Measurements from ENCODE around the gene AVPR2.
A peak's percentile ranks its signal among the peaks of the same experiment; 100 is the strongest.

Gene AVPR2

GRCh38 chrX:153925739-153926551 is 21.5 kb downstream of the AVPR2 start, which contains the start of gene ARHGAP4:
Gene ARHGAP4 (minus strand): TSS chrX:153926264. CDS start chrX:153926202, 62 bp downstream.
- in situ Hi-C loops (cut with MboI; ENCODE audit: low sequenced_read_pairs, unreplicated experiment), result no loop called here
- TF ChIP-seq CTCF (IDR thresholded peaks at IDR 0.05; ENCODE audit: borderline replicate concordance, control extremely low read depth, extremely low read depth, insufficient read depth, missing control alignments), result no peak
- DNase-seq (ENCODE audit: low spot score), result peak; percentile 57

GRCh38 chrX:153926552-153926857 is 22.0 kb downstream of the AVPR2 start:
- in situ Hi-C loops (cut with MboI; ENCODE audit: low sequenced_read_pairs, unreplicated experiment), result no loop called here
- TF ChIP-seq CTCF (IDR thresholded peaks at IDR 0.05; ENCODE audit: borderline replicate concordance, control extremely low read depth, extremely low read depth, insufficient read depth, missing control alignments), result no peak
- no peak for DNase-seq (ENCODE audit: low spot score)

- in situ Hi-C loops (cut with MboI; ENCODE audit: low sequenced_read_pairs, unreplicated experiment), result no loop called here
- TF ChIP-seq CTCF (IDR thresholded peaks at IDR 0.05; ENCODE audit: borderline replicate concordance, control extremely low read depth, extremely low read depth, insufficient read depth, missing control alignments), result no peak
- peak; percentile 86 for DNase-seq (ENCODE audit: low spot score)
Measured at GRCh38 chrX:153926858-153927671, 22.6 kb downstream of the AVPR2 start.

- no peak for TF ChIP-seq CTCF (IDR thresholded peaks at IDR 0.05; ENCODE audit: borderline replicate concordance, control extremely low read depth, extremely low read depth, insufficient read depth, missing control alignments)
- in situ Hi-C loops (cut with MboI; ENCODE audit: low sequenced_read_pairs, unreplicated experiment), result no loop called here
- DNase-seq (ENCODE audit: low spot score), result no peak
Measured at GRCh38 chrX:153927672-153927921, 23.1 kb downstream of the AVPR2 start.

GRCh38 chrX:153927922-153928760 is 23.7 kb downstream of the AVPR2 start:
- TF ChIP-seq CTCF (IDR thresholded peaks at IDR 0.05; ENCODE audit: borderline replicate concordance, control extremely low read depth, extremely low read depth, insufficient read depth, missing control alignments), result peak; percentile 9
- in situ Hi-C loops (cut with MboI; ENCODE audit: low sequenced_read_pairs, unreplicated experiment), result no loop called here
- peak; percentile 95 for DNase-seq (ENCODE audit: low spot score)

- no peak for DNase-seq (ENCODE audit: low spot score)
- in situ Hi-C loops (cut with MboI; ENCODE audit: low sequenced_read_pairs, unreplicated experiment), result no loop called here
- TF ChIP-seq CTCF (IDR thresholded peaks at IDR 0.05; ENCODE audit: borderline replicate concordance, control extremely low read depth, extremely low read depth, insufficient read depth, missing control alignments), result no peak
Measured at GRCh38 chrX:153928846-153929245, 24.4 kb downstream of the AVPR2 start.
